Karpas-422 (cell line): Measurements from ENCODE around the gene BAZ1B. TPM values are rescaled to one million over a fixed set of nuclear protein-coding genes. Genes with fewer than 3 reads are reported as not detected.
"Not testable (repeated sequence)": the region's sequence is repeated elsewhere in the genome, so short reads cannot be mapped to it uniquely, and the experiment has no call there.

Experiments
- DNase-seq: peaks from one replicate; pipeline ENCODE4 v3.0.0-alpha.2; 2015
- H2AFZ ChIP-seq: fragments of 200-600 bp; sonication (generic); 2 replicates; pipeline ENCODE4 v1.6.1; 2014; ENCODE audit warnings: antibody characterized with exemption, low read length, mixed read lengths
- H3K27ac ChIP-seq: fragments of 200-600 bp; sonication (generic); 2 replicates; pipeline ENCODE4 v1.5.1; 2014; ENCODE audit warnings: mild to moderate bottlenecking, low read length, moderate library complexity
- H3K27me3 ChIP-seq: fragments of 200-600 bp; sonication (generic); 2 replicates; pipeline ENCODE4 v1.6.1; 2014; ENCODE audit warnings: low read length, mixed read lengths
- H3K36me3 ChIP-seq: fragments of 200-600 bp; sonication (generic); 2 replicates; pipeline ENCODE4 v1.6.1; 2014; ENCODE audit warnings: low read length, mixed read lengths; ENCODE audit not compliant: insufficient read depth
- H3K4me1 ChIP-seq: fragments of 200-600 bp; sonication (generic); 2 replicates; pipeline ENCODE4 v1.6.1; 2014; ENCODE audit warnings: mild to moderate bottlenecking, low read length, mixed read lengths
- H3K4me2 ChIP-seq: fragments of 200-600 bp; sonication (generic); 2 replicates; pipeline ENCODE4 v1.6.1; 2014; ENCODE audit warnings: low read length, low read depth, mild to moderate bottlenecking; ENCODE audit not compliant: poor library complexity, severe bottlenecking
- H3K4me3 ChIP-seq: fragments of 200-600 bp; sonication (generic); 2 replicates; pipeline ENCODE4 v1.5.1; 2014; ENCODE audit warnings: mild to moderate bottlenecking, antibody characterized with exemption, low read length, mixed read lengths
- H3K79me2 ChIP-seq: fragments of 200-600 bp; sonication (generic); 2 replicates; pipeline ENCODE4 v1.6.1; 2014; ENCODE audit warnings: mild to moderate bottlenecking, low read length, mixed read lengths
- H3K9ac ChIP-seq: fragments of 200-600 bp; sonication (generic); 2 replicates; pipeline ENCODE4 v1.6.0; 2014; ENCODE audit warnings: low read length
- H3K9me2 ChIP-seq: fragments of 200-600 bp; sonication (generic), shearing (Covaris generic); replicated peaks from 2 replicates; pipeline ENCODE4 v1.6.0; 2014; ENCODE audit warnings: mild to moderate bottlenecking, low read length, moderate library complexity; ENCODE audit not compliant: insufficient read depth
- H3K9me3 ChIP-seq: fragments of 300-700, 200-600 bp; sonication (generic); 2 replicates; pipeline ENCODE4 v1.6.1; 2014; ENCODE audit warnings: low read length, mixed read lengths
- H4K20me1 ChIP-seq: fragments of 200-600 bp; sonication (generic); 2 replicates; pipeline ENCODE4 v1.6.1; 2014; ENCODE audit warnings: mild to moderate bottlenecking, antibody characterized with exemption, low read length, low read depth; ENCODE audit not compliant: insufficient read depth
- total RNA-seq: library from RNA; depleted of rRNA; stranded (reverse); fragments of >200 nt; shearing (Covaris generic); gene quantifications from 2 replicates; pipeline ENCODE4 v1.2.3, GENCODE V29; 2014; ENCODE audit warnings: low replicate concordance

The BAZ1B gene
- total RNA-seq, 1 experiment from 2014 or later = 51.2 TPM

DNA sequence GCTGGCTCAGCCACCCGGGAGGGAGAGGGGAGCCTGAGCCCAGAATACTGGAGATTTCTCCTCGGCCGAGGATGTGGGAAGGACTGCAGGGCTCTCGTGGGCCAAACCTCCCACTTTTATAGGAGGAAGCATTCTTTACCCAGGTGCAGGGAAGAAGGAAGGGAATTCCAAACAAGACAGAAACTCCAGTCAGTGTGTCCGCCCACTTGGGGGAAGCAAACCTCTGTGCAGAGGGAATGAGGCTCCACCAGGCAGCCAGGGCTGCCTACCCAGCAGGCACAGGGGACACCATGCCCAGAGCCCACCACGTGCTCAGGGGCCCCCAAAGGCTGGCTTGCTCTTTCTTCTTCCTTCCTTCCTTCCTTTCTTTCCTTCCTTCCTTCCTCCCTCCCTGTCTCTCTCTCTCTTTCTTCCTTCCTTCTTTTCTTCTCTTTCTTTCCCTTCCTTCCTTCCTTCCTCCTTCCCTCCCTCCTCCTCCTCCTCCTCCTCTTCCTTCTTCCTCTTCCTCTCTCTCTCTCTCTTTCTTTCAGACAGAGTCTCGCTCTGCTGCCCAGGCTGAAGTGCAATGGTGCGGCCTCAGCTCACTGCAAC is 103.9 kb downstream of the BAZ1B start:
- Histone ChIP-seq H3K9me3 (no peaks in the 10 kb centered on the region), H3K4me1 (no peaks in the 10 kb centered on the region), H3K79me2 (no peaks in the 10 kb centered on the region), H2AFZ (no peak overlapping the region), H4K20me1 (no peaks in the 10 kb centered on the region), H3K4me3 (no peak overlapping the region), H3K27me3 (no peaks in the 10 kb centered on the region), H3K9me2 (no peaks in the 10 kb centered on the region), H3K27ac (no peak overlapping the region), H3K9ac (no peak overlapping the region), H3K36me3 (no peaks in the 10 kb centered on the region), H3K4me2 (no peak overlapping the region)
- DNase-seq = no peak

DNA sequence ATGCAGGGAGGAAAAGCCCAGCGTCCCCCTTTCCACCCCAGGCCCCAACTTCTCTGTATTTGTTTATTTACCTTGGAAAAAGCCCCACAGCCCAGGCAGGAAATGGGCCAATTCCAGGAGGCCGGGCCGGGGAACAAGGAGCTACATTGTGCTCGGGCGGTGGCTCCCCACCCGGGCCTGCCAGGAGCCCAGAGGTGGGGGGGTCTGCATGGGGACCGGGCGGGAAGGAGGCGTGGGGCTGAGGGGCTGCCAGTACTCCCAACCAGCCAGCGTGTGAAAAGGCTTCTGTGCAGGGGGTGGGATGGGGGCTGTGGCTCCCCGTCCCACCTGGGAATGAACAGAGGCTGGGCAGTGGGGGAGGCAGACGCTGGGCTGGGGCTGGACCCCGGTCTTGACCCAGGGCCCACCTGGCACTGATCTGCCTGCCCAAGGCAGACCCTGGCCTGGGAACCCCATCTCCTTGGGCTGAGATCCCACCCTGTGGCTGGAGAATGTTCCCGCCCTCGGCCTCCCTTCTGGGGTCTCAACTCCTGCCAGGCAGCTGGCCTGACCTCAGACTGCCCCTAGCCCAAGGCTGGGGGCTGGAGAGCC is 111.5 kb downstream of the BAZ1B start:
- not testable (repeated sequence) for H3K9ac ChIP-seq, H3K27me3 ChIP-seq, H3K4me2 ChIP-seq

DNA sequence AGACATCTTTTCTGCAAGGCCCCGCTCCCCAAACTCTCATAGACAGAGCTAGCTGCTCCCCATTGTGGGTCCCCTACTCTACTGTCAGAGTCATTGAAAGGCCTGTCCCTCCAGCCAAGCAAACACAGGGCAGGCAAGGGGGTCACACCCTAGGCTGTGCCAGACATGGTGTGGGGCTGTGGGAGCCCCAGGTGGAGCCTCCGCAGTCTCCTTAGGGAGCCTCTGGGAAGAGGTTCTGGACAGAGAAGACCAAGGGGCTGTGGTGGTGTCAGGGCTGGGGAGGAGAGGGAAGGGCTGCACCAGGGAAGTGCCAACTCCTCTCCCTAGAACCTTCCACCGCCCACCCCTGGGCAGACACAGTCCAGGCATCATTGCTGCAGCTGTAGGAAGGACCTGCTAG is 117.2 kb downstream of the BAZ1B start:
- H3K79me2 ChIP-seq, H2AFZ ChIP-seq, H3K27ac ChIP-seq, H3K27me3 ChIP-seq, H3K4me1 ChIP-seq, H3K4me3 ChIP-seq, H3K9me3 ChIP-seq, H3K36me3 ChIP-seq, H3K4me2 ChIP-seq, H4K20me1 ChIP-seq, H3K9me2 ChIP-seq, H3K9ac ChIP-seq, DNase-seq: not testable (repeated sequence)

More for the DNA sequence above, 111.5 kb downstream of the BAZ1B start:
- not testable (repeated sequence) for DNase-seq, H3K4me1 ChIP-seq, H4K20me1 ChIP-seq, H3K4me3 ChIP-seq, H3K79me2 ChIP-seq, H2AFZ ChIP-seq, H3K9me3 ChIP-seq, H3K36me3 ChIP-seq, H3K27ac ChIP-seq, H3K9me2 ChIP-seq

DNA sequence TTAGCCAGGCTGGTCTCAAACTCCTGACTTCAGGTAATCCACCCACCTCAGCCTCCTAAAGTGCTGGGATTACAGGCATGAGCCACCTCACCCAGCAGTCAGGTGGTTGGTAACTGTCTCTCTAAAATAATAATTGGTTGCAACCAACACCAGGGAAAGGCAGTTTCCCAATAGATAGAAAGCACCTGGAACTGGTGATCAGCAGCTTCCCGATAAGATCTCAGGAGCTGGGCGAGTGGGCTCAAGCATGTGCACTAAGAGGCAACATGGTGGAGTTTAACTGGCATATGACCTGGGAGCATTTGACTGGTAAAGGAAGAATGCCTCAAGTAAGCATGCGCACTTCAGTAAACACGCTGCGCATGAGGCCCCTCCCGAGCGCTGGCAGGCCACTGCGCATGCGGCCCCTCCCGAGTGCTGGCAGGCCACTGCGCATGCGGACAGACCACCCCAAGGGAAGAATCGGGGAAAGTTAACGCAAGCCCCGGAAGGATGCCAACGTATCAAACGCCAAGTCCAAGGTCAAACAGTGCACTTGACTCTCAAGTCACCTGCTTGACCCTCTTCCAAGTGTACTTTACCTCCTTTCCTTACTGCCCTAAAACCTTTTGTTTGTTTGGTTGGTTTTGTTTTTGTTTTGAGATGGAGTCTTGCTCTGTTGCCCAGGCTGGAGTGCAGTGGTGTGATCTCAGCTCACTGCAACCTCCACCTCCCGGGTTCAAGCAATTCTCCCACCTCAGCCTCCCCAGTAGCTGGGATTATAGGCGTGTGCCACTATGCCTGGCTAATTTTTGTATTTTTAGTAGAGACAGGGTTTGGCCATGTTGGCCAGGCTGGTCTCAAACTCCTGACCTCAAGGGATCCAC is 122.7 kb downstream of the BAZ1B start:
- H3K4me1 ChIP-seq, H3K79me2 ChIP-seq, DNase-seq, H3K9ac ChIP-seq, H3K27ac ChIP-seq, H3K36me3 ChIP-seq, H3K4me2 ChIP-seq, H4K20me1 ChIP-seq, H3K9me2 ChIP-seq, H2AFZ ChIP-seq, H3K9me3 ChIP-seq, H3K4me3 ChIP-seq, H3K27me3 ChIP-seq: not testable (repeated sequence)

DNA sequence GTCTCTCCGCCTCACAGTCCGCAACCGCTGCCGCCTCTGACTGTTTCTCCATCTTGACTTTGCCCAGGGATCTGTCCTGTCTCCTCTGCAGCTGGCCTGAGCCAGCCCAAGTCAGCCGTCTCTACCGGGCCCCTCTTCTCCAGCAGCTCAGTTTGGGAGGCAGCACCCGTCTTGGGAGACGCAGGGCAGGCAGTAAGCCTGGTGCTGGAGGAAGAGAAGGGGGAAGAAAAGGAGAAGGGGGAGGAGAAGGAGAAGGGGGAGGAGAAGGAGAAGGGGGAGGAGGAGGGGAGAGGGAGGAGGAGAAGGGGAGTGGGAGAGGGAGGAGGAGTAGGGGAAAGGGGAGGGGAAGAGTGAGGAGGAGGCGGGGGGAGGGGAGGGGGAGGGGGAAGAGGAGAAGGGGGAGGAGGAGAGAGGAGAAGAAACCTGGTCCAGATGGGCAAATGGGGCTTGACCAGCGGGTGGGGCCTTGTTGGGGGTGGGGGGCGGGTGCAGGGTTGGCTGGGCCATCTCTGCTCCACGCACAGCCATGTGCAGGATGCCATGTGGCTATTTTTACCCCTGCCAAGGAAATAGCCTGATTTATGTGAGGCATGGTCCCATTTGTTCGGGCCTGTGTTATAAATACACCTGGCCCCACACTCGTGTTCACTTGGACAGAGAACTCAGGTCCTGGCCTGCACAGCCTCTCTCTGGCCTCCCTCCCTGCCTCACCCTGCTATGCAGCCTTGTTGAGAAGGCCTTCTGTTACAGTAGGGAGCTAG is 124.4 kb downstream of the BAZ1B start:
- Histone ChIP-seq H2AFZ (no peak overlapping the region), H3K27ac (no peak overlapping the region), H3K9me3 (no peaks in the 10 kb centered on the region), H3K4me3 (no peak overlapping the region), H4K20me1 (no peaks in the 10 kb centered on the region), H3K4me1 (no peaks in the 10 kb centered on the region), H3K9me2 (no peaks in the 10 kb centered on the region), H3K9ac (no peak overlapping the region), H3K4me2 (no peak overlapping the region), H3K36me3 (no peaks in the 10 kb centered on the region), H3K79me2 (no peaks in the 10 kb centered on the region), H3K27me3 (no peaks in the 10 kb centered on the region)
- DNase-seq = no peak

DNA sequence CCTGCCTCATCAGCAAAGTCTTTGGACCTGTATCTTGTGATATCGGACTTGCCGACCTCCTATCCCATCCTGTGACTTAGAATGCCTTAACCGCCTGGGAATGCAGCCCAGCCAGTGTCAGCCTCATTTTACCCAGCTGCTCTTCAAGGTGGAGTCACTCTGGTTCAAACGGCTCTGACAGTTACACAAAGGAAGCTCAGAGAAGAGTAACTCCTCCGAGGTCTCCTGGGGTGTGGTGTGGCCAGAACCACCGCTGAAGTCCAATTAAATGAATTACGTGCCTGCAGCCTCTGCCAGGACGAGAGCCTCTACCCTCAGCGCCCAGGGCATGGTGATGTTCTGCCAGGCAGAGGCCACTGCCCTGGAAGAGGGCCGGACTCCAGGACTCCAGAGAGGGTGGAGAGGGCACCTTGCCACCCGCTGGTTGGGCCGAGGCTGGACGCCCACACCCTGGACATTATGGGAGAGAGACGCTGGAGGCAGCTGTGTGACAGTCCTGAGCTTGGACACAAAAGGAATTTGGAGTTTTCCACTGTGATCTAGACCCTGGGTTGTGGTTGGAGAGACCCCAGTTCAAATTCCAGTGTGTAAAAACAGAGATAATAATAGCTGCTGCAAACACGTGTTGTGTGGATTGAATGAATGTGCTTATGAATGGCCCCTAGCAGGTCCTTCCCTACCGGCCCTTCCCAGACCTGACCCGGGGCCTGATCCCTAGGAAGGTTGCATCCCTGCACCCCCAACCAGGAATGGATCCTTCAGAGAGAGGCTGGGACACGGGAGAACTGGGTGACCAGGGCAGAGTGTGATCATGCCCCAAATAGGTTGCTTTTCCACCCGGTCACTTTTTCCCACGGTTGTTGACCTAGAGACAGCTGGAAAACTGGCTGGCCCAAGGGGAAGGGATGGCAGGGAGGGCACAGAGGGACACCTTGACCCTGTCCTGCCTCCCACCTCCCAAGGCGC is 126.3 kb downstream of the BAZ1B start:
- no peak overlapping the region for H3K4me2 ChIP-seq
- H3K4me1 ChIP-seq = no peaks in the 10 kb centered on the region
- H3K9ac ChIP-seq = no peak overlapping the region
- H3K9me2 ChIP-seq = no peaks in the 10 kb centered on the region
- no peak for DNase-seq
- no peaks in the 10 kb centered on the region for H4K20me1 ChIP-seq
- H3K36me3 ChIP-seq = no peaks in the 10 kb centered on the region
- no peak overlapping the region for H2AFZ ChIP-seq
- no peak overlapping the region for H3K27ac ChIP-seq
- no peaks in the 10 kb centered on the region for H3K79me2 ChIP-seq
- H3K27me3 ChIP-seq = no peaks in the 10 kb centered on the region
- H3K4me3 ChIP-seq = no peak overlapping the region
- H3K9me3 ChIP-seq = no peaks in the 10 kb centered on the region

DNA sequence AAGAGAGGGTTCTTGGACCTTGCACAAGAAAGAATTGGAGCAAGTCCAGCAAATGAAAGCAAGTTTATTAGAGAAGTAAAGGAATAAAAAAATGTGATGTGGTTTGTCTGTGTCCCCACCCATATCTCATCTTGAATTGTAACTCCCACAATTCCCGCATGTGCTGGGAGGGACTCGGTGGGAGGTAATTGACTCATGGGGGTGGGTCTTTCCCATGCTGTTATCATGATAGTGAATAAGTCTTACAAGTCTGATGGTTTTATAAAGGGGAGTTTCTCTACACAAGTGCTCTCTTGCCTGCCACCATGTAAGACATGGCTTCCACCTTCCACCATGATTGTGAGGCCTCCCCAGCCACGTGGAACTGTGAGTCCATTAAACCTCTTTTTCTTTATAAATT is 127.7 kb downstream of the BAZ1B start:
- Histone ChIP-seq H3K9ac (no peak overlapping the region), H3K27me3 (no peaks in the 10 kb centered on the region), H3K4me1 (no peaks in the 10 kb centered on the region), H3K9me3 (no peaks in the 10 kb centered on the region), H3K27ac (no peak overlapping the region), H3K79me2 (no peaks in the 10 kb centered on the region), H3K4me3 (no peak overlapping the region), H3K4me2 (no peak overlapping the region), H2AFZ (no peak overlapping the region), H3K36me3 (no peaks in the 10 kb centered on the region), H3K9me2 (no peaks in the 10 kb centered on the region), H4K20me1 (no peaks in the 10 kb centered on the region)
- DNase-seq = no peak
